ENCODE results near the gene SPPL2B. TPM values are rescaled to one million over a fixed set of nuclear protein-coding genes. Genes with fewer than 3 reads are reported as not detected.
A peak's percentile ranks its signal among the peaks of the same experiment; 100 is the strongest.
"Not testable (repeated sequence)": the region's sequence is repeated elsewhere in the genome, so short reads cannot be mapped to it uniquely, and the experiment has no call there.

SPPL2B gene, protein sequence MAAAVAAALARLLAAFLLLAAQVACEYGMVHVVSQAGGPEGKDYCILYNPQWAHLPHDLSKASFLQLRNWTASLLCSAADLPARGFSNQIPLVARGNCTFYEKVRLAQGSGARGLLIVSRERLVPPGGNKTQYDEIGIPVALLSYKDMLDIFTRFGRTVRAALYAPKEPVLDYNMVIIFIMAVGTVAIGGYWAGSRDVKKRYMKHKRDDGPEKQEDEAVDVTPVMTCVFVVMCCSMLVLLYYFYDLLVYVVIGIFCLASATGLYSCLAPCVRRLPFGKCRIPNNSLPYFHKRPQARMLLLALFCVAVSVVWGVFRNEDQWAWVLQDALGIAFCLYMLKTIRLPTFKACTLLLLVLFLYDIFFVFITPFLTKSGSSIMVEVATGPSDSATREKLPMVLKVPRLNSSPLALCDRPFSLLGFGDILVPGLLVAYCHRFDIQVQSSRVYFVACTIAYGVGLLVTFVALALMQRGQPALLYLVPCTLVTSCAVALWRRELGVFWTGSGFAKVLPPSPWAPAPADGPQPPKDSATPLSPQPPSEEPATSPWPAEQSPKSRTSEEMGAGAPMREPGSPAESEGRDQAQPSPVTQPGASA
- 11.7 and 15.4 TPM in 2 replicates for total RNA-seq (2014; rRNA removed; shearing (Covaris generic))
- 248 and 284 TPM in 2 replicates for polyA plus RNA-seq (2014; cell fraction: nucleus; rRNA removed)

- peak; percentile 81 for DNase-seq (ENCODE audit: extremely low read depth, low read depth)
Observed at GRCh38 chr19:2328401-2329148, at the start of gene SPPL2B, which contains the start of gene LSM7. TSS of gene SPPL2B (plus strand) at chr19:2328684. CDS start at chr19:2328710, 26 bp downstream. TSS of gene LSM7 (minus strand) at chr19:2328586. CDS start at chr19:2328566, 20 bp downstream.

GRCh38 chr19:2280633-2281264 is 47.7 kb upstream of the SPPL2B start:
- DNase-seq (ENCODE audit: extremely low read depth, low read depth): no peak

GRCh38 chr19:2281265-2282061 is 47.0 kb upstream of the SPPL2B start:
- DNase-seq (ENCODE audit: extremely low read depth, low read depth): not testable (repeated sequence)

DNA sequence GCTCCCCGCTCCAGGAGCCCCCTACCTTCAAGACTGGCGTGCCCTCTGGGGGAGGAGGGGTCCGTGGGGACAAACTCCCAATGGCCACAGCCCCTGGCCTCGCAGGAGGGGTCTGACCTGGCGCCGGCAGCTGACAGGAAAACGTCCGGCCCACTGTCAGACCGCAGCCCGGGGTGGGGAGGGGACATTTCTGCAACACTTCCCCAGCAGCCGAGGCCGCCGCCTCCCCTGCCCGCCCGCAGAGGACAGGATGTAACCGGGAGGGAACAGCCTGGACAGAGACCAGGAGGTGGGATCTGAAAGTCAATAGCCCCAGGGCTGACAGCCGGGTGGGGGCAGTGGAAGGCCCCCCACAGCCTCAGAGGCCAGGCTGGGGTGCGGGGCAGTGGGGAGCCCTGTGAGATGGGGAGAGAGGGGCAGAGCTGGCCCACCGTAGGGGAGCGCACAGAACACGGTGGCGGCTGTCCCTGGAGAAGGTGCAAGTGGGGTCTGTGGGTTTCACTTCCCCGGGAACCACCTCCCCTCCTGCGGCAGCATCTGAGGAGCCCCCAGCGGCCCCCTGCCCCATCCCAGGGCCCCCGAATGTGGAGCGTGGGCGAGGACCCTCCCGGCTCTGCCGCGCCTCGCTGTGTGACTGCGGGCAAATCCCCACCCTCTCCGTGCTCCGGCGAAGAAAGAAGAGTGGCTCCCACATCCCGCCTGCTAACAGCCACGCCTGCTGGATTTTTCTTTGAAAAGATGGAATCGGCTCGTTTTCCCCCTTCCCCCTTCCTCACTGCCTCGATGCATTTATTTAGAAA is 46.2 kb upstream of the SPPL2B start, which contains the start of gene PEAK3:
PEAK3 (minus strand) TSS at position 114 of the 800 bp plus-strand sequence. CDS start 1,244 bp downstream, outside the sequence.
- no peak for DNase-seq (ENCODE audit: extremely low read depth, low read depth)

DNA sequence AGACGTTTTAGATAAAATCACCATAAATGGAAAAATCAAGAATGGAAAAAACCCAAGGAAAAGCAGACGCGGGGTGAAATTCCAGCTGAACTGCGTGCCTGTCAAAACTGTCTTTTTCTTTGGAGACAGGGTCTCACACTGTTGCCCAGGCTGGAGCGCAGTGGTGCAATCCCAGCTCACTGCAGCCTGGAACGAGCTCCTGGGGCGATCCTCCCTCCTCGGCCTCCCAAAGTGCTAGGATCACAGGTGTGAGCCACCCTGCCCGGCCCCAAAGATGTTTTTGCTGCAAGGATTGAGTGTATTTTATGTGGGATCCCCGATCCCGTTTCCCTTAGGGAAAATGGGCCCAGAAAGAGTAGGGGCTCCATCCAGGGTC is 45.6 kb upstream of the SPPL2B start:
- DNase-seq (ENCODE audit: extremely low read depth, low read depth): no peak

GRCh38 chr19:2283835-2284507 is 44.5 kb upstream of the SPPL2B start:
- no peak for DNase-seq (ENCODE audit: extremely low read depth, low read depth)

GRCh38 chr19:2286402-2287140 is 41.9 kb upstream of the SPPL2B start:
- DNase-seq (ENCODE audit: extremely low read depth, low read depth): no peak

DNA sequence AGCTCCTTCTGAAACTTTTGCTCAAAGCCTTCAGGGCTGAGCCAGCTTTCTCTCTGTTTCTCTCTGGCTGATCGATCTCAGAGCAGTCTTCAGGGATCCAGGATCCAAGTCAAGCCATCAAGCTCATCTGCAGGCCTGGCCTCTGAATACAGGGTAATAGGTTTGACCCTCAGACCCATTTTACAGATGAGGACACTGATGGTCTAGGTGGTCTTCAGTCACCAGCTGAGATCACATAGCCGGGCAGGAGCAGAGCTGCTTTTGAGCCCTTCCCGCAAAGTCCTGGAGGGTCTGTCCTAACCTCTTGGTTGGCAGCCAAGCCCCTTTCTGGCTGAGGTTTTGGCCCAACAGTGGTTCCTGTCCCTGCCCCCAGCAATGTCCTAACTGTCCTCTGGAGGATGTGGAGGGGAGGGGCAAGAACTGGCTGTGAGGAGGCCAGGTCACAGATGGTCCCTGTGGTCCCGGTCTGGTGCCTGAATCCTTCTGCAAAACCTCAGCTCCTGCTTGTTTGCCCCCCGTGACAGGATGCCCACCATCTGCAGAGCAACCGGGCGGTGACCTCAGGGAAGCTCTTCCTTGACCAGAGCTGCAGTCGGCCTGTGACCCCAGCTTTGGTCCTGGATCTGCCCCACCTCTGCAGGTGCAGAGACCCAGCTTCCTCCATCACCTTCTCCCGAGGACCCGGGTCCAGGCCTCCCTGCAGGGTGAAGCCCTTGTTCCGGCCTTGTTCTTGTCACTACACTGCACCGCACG is 40.7 kb upstream of the SPPL2B start:
- no peak for DNase-seq (ENCODE audit: extremely low read depth, low read depth)

- no peak for DNase-seq (ENCODE audit: extremely low read depth, low read depth)
Observed at GRCh38 chr19:2288338-2288817, 40.1 kb upstream of the SPPL2B start.

DNA sequence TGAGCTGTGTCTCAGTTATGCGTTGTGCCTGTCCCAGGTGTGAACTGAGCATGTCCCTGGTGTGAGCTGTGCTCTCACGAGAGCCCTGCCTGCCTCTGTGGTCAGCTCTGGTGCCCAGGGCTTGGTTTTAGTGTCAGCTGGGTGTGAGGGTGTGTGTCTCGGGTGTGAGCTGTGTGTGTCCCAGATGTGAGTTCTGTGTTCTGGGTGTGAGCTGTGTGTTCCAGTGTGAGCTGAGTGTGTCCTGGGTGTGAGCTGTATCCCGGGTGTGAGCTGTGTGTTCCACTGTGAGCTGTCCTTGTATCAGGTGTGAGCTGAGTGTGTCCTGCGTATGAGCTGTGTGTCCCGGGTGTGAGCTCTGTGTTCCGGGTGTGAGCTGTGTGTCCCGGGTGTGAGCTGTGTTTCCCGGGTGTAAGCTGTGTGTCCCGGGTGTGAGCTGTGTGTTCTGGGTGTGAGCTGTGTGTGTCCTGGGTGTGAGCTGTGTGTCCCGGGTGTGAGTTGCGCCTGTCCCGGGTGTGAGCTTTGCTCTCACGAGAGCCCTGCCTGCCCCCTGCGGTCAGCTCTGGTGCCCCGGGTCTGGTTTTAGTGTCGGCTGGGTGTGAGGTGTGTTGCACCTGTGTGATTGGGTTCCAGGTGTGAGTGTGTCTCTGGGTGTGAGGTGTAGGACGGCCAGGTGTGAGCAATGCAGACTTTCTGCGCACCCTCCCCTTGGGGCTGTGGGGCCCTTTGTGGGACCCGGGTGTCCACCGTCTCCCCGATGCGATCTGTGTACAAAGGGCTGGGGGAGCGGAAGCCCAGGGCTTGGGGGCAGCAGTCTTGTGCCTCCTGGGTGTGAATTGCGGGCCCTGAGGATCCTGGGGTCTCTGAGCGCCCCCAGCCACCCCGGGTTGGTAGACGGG is 39.4 kb upstream of the SPPL2B start:
- DNase-seq (ENCODE audit: extremely low read depth, low read depth): no peak

DNA sequence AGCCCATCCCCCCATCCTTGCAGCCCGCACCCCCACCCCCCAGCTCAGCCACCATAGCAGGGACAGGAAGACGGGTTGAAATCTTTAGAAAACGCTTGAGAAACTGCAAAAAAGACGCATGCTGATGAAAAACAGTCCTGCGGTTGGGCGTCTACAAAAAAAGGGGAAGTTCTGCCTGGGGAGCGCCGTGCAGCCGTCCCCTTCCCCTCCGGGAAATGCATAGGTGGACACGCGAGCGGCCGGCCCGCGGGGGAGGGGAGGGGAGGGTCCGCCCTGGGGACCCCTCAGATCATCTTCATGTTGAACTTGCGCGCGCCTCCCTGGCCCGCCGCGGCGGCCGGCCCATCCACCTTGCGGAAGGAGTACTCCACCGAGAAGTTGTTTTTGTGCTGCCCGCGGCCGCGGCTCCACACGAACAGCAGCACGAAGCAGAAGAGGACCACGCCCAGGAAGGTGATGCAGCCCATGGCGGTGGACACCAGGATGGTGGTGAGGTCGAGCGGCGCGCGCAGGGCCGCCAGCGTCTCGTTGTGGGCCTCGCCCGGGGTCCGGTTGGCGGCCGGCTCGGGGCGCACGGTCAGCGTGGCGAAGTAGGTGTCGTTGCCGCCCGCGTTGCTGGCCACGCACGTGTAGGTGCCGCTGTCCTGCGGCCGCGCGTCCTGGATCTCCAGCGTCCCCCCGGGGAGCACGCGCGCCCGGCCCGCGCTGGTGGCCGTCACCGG is 38.6 kb upstream of the SPPL2B start:
- DNase-seq (ENCODE audit: extremely low read depth, low read depth): no peak

- DNase-seq (ENCODE audit: extremely low read depth, low read depth): no peak
Observed at GRCh38 chr19:2290441-2291184, 37.9 kb upstream of the SPPL2B start.

DNA sequence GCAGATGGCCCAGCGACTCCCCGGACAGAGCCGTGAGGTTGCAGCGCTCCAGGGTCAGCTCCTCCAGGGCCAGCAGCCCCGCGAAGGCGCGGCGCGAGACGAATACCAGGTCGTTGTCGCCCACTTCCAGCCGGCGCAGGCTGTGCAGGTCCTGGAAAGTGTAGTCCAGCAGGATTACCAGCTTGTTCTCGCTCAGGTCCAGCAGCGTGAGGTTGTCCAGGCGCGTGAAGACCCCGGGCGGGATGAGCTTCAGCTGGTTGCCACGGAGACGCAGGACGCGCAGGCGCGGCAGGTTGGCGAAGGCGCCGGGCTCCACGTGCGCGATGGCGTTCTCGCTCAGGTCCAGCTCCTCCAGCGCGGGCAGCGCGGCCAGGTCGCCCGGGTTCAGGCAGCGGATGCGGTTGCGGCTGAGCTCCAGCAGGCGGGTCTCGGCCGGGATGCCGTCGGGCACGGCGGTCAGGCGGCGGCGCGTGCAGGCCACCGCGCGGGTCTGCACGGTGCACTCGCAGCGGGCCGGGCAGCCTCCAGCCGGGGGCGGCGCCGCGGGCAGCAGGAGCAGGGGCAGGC is 37.2 kb upstream of the SPPL2B start:
- no peak for DNase-seq (ENCODE audit: extremely low read depth, low read depth)

GRCh38 chr19:2294687-2295335 is 33.7 kb upstream of the SPPL2B start:
- DNase-seq (ENCODE audit: extremely low read depth, low read depth): no peak

All from NCI-H460 (cell line).